GM10266 (cell line): Measurements from ENCODE around the gene SLC9A9.

Experiments
- DNase-seq: peaks from one replicate; pipeline ENCODE4 v3.0.0; 2012; ENCODE audit errors: extremely low spot score
- TF ChIP-seq, protein P1 (sequence below): IDR thresholded peaks from 2 replicates; pipeline ENCODE4 v1.5.1; 2012; ENCODE audit warnings: mild to moderate bottlenecking, low read depth; ENCODE audit not compliant: control insufficient read depth, insufficient read depth; ENCODE audit errors: missing control alignments

Gene SLC9A9

DNA sequence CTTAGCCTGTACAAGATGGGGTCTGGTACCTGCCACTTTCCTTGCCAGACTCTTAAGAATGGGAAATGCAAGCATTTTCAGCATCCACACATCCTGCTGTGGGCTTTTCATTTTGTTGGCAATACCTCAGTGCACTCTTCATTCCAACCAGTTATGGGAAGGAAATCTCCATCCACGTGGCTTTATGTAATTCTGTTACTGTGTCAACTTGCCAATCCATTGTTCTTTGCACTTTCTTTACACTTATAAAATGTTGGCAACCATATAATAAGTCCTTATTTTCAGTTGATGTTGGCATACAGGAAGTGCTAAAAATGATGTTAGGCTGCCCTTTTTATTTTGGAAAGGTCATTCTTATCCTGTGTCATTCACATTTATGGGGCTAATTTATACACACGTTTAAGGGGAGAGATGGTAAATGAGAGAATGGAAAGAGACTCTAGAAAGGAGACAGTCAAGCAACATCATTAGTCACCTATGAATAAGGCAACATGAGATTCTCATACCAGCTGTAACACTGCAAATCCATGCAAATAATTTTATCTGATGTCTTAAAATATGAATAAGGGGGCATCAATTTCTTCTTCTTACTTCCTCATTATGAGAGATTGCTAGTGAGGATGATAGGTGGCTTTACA lies 490.0 kb downstream of the SLC9A9 start:
- no peak for DNase-seq
- TF ChIP-seq, protein P1, sequence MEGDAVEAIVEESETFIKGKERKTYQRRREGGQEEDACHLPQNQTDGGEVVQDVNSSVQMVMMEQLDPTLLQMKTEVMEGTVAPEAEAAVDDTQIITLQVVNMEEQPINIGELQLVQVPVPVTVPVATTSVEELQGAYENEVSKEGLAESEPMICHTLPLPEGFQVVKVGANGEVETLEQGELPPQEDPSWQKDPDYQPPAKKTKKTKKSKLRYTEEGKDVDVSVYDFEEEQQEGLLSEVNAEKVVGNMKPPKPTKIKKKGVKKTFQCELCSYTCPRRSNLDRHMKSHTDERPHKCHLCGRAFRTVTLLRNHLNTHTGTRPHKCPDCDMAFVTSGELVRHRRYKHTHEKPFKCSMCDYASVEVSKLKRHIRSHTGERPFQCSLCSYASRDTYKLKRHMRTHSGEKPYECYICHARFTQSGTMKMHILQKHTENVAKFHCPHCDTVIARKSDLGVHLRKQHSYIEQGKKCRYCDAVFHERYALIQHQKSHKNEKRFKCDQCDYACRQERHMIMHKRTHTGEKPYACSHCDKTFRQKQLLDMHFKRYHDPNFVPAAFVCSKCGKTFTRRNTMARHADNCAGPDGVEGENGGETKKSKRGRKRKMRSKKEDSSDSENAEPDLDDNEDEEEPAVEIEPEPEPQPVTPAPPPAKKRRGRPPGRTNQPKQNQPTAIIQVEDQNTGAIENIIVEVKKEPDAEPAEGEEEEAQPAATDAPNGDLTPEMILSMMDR, result no peak

DNA sequence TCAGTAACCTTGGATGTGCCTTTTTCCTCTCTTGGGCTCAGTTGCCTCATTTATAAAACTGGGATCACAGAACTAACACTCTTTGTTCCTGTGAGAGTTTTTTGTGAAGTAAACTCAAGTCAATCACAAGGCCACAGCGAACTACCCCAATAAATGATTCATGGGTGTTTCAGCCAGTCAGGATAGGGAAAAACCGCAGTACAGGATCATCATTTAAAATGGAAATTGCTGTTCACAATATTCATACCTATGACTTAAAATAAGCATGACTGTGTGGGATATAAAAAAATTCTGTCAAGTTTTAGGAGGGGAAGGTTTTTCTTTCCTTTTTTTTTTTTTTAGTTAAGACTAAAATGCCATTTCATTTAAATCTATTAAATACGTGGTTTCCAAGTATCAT lies 490.6 kb downstream of the SLC9A9 start:
- DNase-seq, result no peak
- TF ChIP-seq, protein P1, result no peak

DNA sequence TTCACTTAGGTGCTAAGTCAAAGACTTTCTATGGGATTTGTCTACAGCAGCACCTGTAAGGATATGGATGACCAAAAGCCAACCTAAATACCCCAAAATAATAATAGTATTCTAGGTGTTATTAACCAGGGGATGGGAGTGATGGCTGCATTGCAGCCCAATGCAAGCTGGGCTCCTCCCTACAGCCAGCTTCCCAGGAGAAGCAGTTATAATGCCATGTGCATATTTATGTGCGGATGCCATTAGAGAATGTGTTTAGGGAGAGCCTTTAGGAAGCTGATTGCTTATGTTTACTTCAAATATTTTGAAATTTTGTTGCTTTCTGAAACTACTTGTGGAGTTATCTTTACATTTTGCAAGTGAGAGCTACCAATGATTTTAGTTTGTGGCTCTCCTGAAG lies 491.4 kb downstream of the SLC9A9 start:
- DNase-seq, result no peak
- TF ChIP-seq, protein P1, result no peak

DNA sequence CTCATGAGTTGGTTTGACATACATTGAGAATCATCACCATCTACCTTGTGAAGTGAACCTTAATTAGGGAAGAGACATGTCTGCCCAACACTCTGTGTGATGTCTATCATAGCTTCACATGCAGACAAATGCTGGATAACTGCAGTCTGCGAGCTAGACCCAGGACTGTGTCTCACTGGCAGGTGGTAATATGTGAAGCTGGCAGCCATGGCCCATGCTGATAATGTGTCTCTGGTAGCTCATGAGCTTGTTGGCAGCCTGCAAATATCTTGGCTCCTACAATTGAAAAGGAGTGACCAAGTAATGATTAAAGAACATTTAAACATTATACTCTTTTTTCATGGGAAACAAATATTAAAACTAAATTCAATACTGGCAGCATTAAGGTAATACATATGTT lies 493.9 kb downstream of the SLC9A9 start:
- TF ChIP-seq, protein P1, result no peak
- no peak for DNase-seq

DNA sequence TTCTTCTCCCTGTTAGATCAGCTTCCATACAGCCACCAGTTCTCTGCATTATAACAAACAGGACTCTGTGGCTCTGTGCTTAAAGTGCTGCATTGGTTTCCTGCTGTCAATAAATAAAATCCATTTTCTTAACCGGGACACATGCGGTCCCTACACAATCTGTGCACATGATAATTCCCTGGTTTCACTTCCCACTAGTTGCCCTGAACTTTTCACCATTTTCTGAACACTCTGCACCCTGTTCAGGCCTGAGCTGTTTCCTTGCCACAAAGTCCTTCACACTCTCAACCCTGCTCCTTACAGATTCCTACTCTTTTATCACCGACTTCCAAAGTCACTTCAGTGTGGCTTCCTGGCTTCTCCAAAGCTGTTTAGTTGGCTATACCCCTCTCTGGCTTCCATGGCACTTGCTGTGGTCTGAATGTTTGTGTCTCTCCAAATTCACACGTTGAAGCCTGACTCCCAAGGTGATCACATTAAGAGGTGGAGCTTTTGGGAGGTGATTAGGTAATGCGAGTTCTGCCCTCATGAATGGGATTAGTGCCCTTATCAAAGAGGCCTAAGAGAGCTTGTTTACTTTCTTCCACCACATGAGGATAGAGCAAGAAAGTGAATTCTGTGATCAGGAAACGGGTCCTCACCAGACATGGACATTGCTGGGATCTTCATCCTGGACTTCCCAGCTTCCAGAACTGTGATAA lies 495.3 kb downstream of the SLC9A9 start:
- TF ChIP-seq, protein P1, result no peak
- DNase-seq, result no peak

DNA sequence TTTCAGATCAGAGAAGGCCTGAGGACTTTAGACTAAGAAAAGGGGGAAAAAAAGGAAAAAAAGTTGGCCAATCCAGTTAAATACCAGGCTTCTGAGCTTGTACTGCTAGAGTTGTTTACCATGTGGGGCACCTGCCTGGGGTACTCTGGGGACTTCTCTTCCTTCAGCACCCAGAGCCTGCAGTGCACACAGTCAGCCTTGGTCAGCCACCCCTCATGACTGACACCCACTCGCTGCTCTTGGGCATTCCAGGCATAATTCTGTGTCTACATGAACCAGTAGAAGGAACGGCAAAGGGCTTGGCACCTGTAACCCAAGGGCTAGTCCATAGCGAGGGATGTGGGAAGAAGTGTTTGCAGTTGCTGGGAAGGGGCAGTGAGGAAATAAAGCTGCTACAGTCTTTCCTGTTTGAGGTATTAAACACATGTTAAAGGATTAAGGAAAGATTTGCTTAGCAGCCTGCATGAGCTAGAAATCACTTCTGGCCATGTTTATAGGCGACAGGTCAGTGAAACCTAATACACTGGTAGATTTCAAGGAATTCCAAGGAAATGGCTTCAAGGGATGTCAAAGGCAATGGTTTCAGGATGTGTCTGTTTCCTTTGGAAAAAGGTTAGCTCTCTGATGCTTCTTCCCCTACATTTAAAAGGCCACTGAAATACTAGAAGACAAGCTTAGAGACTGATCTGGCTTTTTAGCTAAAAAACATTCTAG lies 496.2 kb downstream of the SLC9A9 start:
- TF ChIP-seq, protein P1, result no peak
- DNase-seq, result no peak

DNA sequence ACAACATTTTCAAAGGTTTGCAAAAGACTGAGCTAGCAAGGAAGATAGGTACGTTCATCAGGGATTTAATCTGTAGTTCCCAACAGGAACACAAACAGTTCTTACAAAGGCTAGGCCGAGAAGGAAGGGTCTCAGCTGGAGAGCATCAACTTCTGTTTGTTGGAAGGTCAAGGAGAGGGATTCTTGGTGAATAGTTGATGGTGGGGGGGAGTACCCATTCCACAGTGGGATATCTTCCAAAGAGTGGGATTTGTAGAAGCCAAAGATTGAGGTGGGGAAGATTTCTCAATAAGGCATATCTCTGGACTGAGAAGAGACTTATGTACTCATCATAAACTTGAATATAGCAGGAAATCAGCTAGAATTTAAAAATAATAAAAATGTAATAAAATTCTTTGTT lies 496.9 kb downstream of the SLC9A9 start:
- TF ChIP-seq, protein P1, result no peak
- DNase-seq, result no peak
